Measurements from ENCODE around the gene FMNL2.

Gene FMNL2

GRCh38 chr2:152534460-152535135 is 199.6 kb downstream of the FMNL2 start:
- DNase-seq = no peak

GRCh38 chr2:152537081-152537651 is 202.2 kb downstream of the FMNL2 start:
- no peak for DNase-seq

- no peak for DNase-seq
Observed at GRCh38 chr2:152539424-152539823, 204.4 kb downstream of the FMNL2 start.

GRCh38 chr2:152541712-152542111 is 206.7 kb downstream of the FMNL2 start:
- no peak for DNase-seq

- DNase-seq = no peak
Observed at GRCh38 chr2:152542337-152542994, 207.5 kb downstream of the FMNL2 start.

- no peak for DNase-seq
Observed at GRCh38 chr2:152542995-152543481, 208.1 kb downstream of the FMNL2 start.

- DNase-seq = no peak
Observed at GRCh38 chr2:152543717-152544116, 208.7 kb downstream of the FMNL2 start.

GRCh38 chr2:152544638-152545037 is 209.7 kb downstream of the FMNL2 start:
- DNase-seq = no peak

- no peak for DNase-seq
Observed at GRCh38 chr2:152546230-152546837, 211.4 kb downstream of the FMNL2 start.

- DNase-seq = no peak
Observed at GRCh38 chr2:152548111-152548875, 213.3 kb downstream of the FMNL2 start.

- no peak for DNase-seq
Observed at GRCh38 chr2:152548996-152549395, 214.0 kb downstream of the FMNL2 start.

- DNase-seq = no peak
Observed at GRCh38 chr2:152549423-152549822, 214.4 kb downstream of the FMNL2 start.

- DNase-seq = peak; percentile 4
Observed at GRCh38 chr2:152550386-152550785, 215.4 kb downstream of the FMNL2 start.

- DNase-seq = no peak
Observed at GRCh38 chr2:152552888-152553287, 217.9 kb downstream of the FMNL2 start.

GRCh38 chr2:152553518-152553917 is 218.5 kb downstream of the FMNL2 start:
- DNase-seq = no peak

GRCh38 chr2:152555048-152555447 is 220.1 kb downstream of the FMNL2 start:
- no peak for DNase-seq

GRCh38 chr2:152556506-152556905 is 221.5 kb downstream of the FMNL2 start:
- DNase-seq = no peak

- no peak for DNase-seq
Observed at GRCh38 chr2:152557273-152557888, 222.4 kb downstream of the FMNL2 start.

- DNase-seq = peak; percentile 81
Observed at GRCh38 chr2:152558158-152558984, 223.4 kb downstream of the FMNL2 start.

GRCh38 chr2:152559008-152559407 is 224.0 kb downstream of the FMNL2 start:
- DNase-seq = no peak

GRCh38 chr2:152560166-152560565 is 225.2 kb downstream of the FMNL2 start:
- DNase-seq = no peak
